Measurements from ENCODE around the gene PFKFB4.

The PFKFB4 gene

GRCh38 chr3:48546203-48546829, 10.3 kb downstream of the PFKFB4 start:
- no peak for DNase-seq (ENCODE audit: extremely low read depth, low read depth)
- H3K4me3 ChIP-seq (replicated peaks; ENCODE audit: low read depth, low read length), result no peak overlapping the region
- TF ChIP-seq, protein P1, sequence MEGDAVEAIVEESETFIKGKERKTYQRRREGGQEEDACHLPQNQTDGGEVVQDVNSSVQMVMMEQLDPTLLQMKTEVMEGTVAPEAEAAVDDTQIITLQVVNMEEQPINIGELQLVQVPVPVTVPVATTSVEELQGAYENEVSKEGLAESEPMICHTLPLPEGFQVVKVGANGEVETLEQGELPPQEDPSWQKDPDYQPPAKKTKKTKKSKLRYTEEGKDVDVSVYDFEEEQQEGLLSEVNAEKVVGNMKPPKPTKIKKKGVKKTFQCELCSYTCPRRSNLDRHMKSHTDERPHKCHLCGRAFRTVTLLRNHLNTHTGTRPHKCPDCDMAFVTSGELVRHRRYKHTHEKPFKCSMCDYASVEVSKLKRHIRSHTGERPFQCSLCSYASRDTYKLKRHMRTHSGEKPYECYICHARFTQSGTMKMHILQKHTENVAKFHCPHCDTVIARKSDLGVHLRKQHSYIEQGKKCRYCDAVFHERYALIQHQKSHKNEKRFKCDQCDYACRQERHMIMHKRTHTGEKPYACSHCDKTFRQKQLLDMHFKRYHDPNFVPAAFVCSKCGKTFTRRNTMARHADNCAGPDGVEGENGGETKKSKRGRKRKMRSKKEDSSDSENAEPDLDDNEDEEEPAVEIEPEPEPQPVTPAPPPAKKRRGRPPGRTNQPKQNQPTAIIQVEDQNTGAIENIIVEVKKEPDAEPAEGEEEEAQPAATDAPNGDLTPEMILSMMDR (IDR thresholded peaks at IDR 0.05; ENCODE audit: low read depth, low read length, missing control alignments), result no peak

DNA sequence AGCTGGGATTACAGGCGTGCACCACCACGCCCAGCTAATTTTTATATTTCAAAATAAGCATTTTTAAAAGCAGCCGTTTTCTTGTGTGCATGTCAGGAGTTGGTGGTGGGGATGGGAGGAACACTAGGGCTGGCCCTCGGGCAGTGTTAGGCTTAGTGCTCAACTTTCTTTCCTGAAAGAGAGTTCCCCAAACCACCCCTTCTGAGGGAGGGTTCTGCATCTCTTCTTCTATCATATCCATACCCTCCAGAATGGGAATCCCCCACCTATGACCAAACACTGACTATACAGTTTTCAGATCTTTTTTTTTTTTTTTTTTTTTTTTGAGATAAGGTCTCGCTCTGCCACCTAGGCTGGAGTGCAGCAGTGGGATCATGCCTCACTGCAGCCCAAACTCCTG, 12.5 kb downstream of the PFKFB4 start:
- DNase-seq (ENCODE audit: extremely low read depth, low read depth), result no peak
- no peak overlapping the region for H3K4me3 ChIP-seq (replicated peaks; ENCODE audit: low read depth, low read length)
- TF ChIP-seq, protein P1 (IDR thresholded peaks at IDR 0.05; ENCODE audit: low read depth, low read length, missing control alignments), result no peak

GRCh38 chr3:48543271-48543866, 13.2 kb downstream of the PFKFB4 start:
- no peak for DNase-seq (ENCODE audit: extremely low read depth, low read depth)
- TF ChIP-seq, protein P1 (IDR thresholded peaks at IDR 0.05; ENCODE audit: low read depth, low read length, missing control alignments), result no peak
- H3K4me3 ChIP-seq (replicated peaks; ENCODE audit: low read depth, low read length), result no peak overlapping the region

- no peak overlapping the region for H3K4me3 ChIP-seq (replicated peaks; ENCODE audit: low read depth, low read length)
- TF ChIP-seq, protein P1 (IDR thresholded peaks at IDR 0.05; ENCODE audit: low read depth, low read length, missing control alignments), result no peak
- DNase-seq (ENCODE audit: extremely low read depth, low read depth), result no peak
Observed at GRCh38 chr3:48538451-48538850, 18.2 kb downstream of the PFKFB4 start.

DNA sequence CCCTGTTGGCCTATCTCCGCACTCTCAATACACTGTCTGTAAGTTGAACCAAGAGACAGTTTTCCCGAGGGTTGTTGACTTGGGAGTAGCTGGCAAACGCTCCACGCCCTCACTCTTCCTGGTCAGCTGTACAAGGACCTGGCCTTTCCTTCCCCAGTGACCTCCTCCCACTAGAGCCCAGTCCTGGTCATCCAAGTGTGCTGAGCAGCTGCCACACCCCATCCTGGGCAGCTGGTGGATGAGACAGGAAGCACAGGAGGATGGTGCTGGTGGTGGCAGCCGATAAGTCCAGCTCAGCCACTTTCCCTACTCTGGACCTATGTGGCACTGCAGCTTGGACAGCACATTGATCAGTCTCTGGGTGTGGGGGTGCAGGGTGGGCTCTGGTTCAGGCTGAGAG, 19.8 kb downstream of the PFKFB4 start:
- no peak for DNase-seq (ENCODE audit: extremely low read depth, low read depth)
- TF ChIP-seq, protein P1 (IDR thresholded peaks at IDR 0.05; ENCODE audit: low read depth, low read length, missing control alignments), result no peak
- H3K4me3 ChIP-seq (replicated peaks; ENCODE audit: low read depth, low read length), result no peak overlapping the region

GRCh38 chr3:48536116-48536515, 20.5 kb downstream of the PFKFB4 start:
- TF ChIP-seq, protein P1 (IDR thresholded peaks at IDR 0.05; ENCODE audit: low read depth, low read length, missing control alignments), result no peak
- no peak overlapping the region for H3K4me3 ChIP-seq (replicated peaks; ENCODE audit: low read depth, low read length)
- no peak for DNase-seq (ENCODE audit: extremely low read depth, low read depth)

Data from HFF-Myc (cell line).